ENCODE results near the gene MRPL23. TPM values are rescaled to one million over a fixed set of nuclear protein-coding genes. Genes with fewer than 3 reads are reported as not detected.

The MRPL23 gene
- polyA plus RNA-seq, 1 donor (not counting 4 experiments of a cell fraction or from before 2014, with no cell fraction given): 68.2 TPM

DNA sequence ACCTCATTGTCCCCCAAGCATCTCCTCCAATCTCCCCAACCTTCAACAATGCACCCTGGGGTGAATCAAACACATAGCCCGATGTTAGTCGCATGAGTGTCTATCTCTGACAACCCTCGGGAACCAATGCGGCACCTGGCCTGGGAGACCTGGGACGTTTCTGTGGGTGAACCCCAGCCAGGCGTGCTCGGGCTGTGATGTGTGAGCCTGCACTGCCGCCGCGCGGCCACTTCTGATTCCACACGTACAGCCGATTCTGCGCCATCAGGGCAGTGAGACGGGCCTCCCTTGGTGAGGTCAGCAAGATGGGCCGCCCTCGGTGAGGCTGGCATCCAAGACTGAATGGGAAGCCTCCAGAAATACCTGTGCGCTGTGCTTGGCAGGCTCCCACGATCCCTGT is 55.7 kb downstream of the MRPL23 start:
- Histone ChIP-seq H3K36me3 (ENCODE audit: control insufficient read depth in 2 of 2, extremely low read depth in 1 of 2, insufficient read depth in 2 of 2, low read length in 2 of 2) (no peaks in the 10 kb centered on the region), H3K79me2 (ENCODE audit: control insufficient read depth, insufficient read depth, low read length) (no peaks in the 10 kb centered on the region), H3K27ac (ENCODE audit: control insufficient read depth, insufficient read depth, low read length) (no peak overlapping the region), H3K4me2 (ENCODE audit: control insufficient read depth, extremely low read depth, insufficient read depth, low read depth, low read length) (no peak overlapping the region), H3K4me3 (ENCODE audit: control insufficient read depth in 2 of 3, extremely low read depth in 1 of 3, insufficient read depth in 2 of 3, low read depth in 1 of 3, low read length in 3 of 3) (no peak overlapping the region), H2AFZ (ENCODE audit: control insufficient read depth, low read length) (no peak overlapping the region), H3K9me3 (ENCODE audit: control insufficient read depth, low read depth, low read length) (no peaks in the 10 kb centered on the region), H4K20me1 (ENCODE audit: control insufficient read depth, extremely low read depth, insufficient read depth, low read length) (no peaks in the 10 kb centered on the region), H3K4me1 (ENCODE audit: control insufficient read depth, extremely low read depth, insufficient read depth, low read length) (no peaks in the 10 kb centered on the region), H3K9me1 (ENCODE audit: control insufficient read depth, extremely low read depth, insufficient read depth, low read length) (no peaks in the 10 kb centered on the region), H3K9ac (ENCODE audit: control insufficient read depth, extremely low read depth, insufficient read depth, low read length) (no peak overlapping the region), H3K27me3 (ENCODE audit: control insufficient read depth, extremely low read depth, insufficient read depth, low read length) (no peaks in the 10 kb centered on the region)
- dilution Hi-C loops (cut with MboI; ENCODE audit: extremely low pct_ligation_motif_present, low sequenced_read_pairs): no loop called here
- FAIRE-seq (no peak), DNase-seq (ENCODE audit: low read depth, low spot score) (no peak)
- no peak for TF ChIP-seq EZH2 (IDR thresholded peaks at IDR 0.05; ENCODE audit: low read length)
- TF ChIP-seq, protein P1, sequence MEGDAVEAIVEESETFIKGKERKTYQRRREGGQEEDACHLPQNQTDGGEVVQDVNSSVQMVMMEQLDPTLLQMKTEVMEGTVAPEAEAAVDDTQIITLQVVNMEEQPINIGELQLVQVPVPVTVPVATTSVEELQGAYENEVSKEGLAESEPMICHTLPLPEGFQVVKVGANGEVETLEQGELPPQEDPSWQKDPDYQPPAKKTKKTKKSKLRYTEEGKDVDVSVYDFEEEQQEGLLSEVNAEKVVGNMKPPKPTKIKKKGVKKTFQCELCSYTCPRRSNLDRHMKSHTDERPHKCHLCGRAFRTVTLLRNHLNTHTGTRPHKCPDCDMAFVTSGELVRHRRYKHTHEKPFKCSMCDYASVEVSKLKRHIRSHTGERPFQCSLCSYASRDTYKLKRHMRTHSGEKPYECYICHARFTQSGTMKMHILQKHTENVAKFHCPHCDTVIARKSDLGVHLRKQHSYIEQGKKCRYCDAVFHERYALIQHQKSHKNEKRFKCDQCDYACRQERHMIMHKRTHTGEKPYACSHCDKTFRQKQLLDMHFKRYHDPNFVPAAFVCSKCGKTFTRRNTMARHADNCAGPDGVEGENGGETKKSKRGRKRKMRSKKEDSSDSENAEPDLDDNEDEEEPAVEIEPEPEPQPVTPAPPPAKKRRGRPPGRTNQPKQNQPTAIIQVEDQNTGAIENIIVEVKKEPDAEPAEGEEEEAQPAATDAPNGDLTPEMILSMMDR (optimal IDR thresholded peaks at IDR 0.05 in 1 of 3, IDR thresholded peaks at IDR 0.05 in 1 of 3, conservative IDR thresholded peaks at IDR 0.05 in 1 of 3; ENCODE audit: extremely low read depth in 1 of 3, insufficient read depth in 2 of 3, low read length in 3 of 3): no peak

DNA sequence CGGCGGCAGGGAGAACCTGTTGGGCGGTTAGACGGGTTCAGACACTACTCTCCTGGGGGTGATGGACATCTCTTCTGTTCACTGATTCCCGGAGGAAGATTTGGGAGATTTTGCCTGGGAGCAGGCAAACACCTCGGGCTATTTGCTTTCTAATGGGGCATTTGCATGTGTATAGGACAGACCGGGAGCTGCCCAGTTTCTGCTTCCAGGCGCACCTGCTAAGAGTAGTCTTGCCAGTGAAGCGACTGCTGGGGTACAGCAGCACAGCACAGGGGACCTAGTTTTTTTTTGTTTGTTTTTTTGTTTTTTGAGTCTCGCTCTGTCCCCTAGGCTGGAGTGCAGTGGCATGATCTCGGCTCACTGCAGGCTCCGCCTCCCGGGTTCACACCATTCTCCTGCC is 57.3 kb downstream of the MRPL23 start:
- H3K4me3 ChIP-seq (ENCODE audit: control insufficient read depth in 2 of 3, extremely low read depth in 1 of 3, insufficient read depth in 2 of 3, low read depth in 1 of 3, low read length in 3 of 3): no peak overlapping the region
- no peaks in the 10 kb centered on the region for H3K27me3 ChIP-seq (ENCODE audit: control insufficient read depth, extremely low read depth, insufficient read depth, low read length)
- no peak overlapping the region for H3K27ac ChIP-seq (ENCODE audit: control insufficient read depth, insufficient read depth, low read length)
- H3K36me3 ChIP-seq (ENCODE audit: control insufficient read depth in 2 of 2, extremely low read depth in 1 of 2, insufficient read depth in 2 of 2, low read length in 2 of 2): no peaks in the 10 kb centered on the region
- no peak for TF ChIP-seq EZH2 (IDR thresholded peaks at IDR 0.05; ENCODE audit: low read length)
- TF ChIP-seq, protein P1 (optimal IDR thresholded peaks at IDR 0.05 in 1 of 3, IDR thresholded peaks at IDR 0.05 in 1 of 3, conservative IDR thresholded peaks at IDR 0.05 in 1 of 3; ENCODE audit: extremely low read depth in 1 of 3, insufficient read depth in 2 of 3, low read length in 3 of 3): no peak
- no peaks in the 10 kb centered on the region for H3K9me3 ChIP-seq (ENCODE audit: control insufficient read depth, low read depth, low read length)
- no peak overlapping the region for H3K9ac ChIP-seq (ENCODE audit: control insufficient read depth, extremely low read depth, insufficient read depth, low read length)
- H3K4me1 ChIP-seq (ENCODE audit: control insufficient read depth, extremely low read depth, insufficient read depth, low read length): no peaks in the 10 kb centered on the region
- H3K9me1 ChIP-seq (ENCODE audit: control insufficient read depth, extremely low read depth, insufficient read depth, low read length): no peaks in the 10 kb centered on the region
- FAIRE-seq (no peak), DNase-seq (ENCODE audit: low read depth, low spot score) (no peak)
- dilution Hi-C loops (cut with MboI; ENCODE audit: extremely low pct_ligation_motif_present, low sequenced_read_pairs): no loop called here
- H4K20me1 ChIP-seq (ENCODE audit: control insufficient read depth, extremely low read depth, insufficient read depth, low read length): no peaks in the 10 kb centered on the region
- H2AFZ ChIP-seq (ENCODE audit: control insufficient read depth, low read length): no peak overlapping the region
- no peaks in the 10 kb centered on the region for H3K79me2 ChIP-seq (ENCODE audit: control insufficient read depth, insufficient read depth, low read length)
- no peak overlapping the region for H3K4me2 ChIP-seq (ENCODE audit: control insufficient read depth, extremely low read depth, insufficient read depth, low read depth, low read length)

Small RNA genes within 50 kb of the gene (small RNA-seq; reads per million reads assigned to genes)
- 0 reads per million in 3 experiments for gene RF01972 (ENCODE audit: insufficient read length in 3 of 3, low read depth in 3 of 3, low replicate concordance in 1 of 3)
- 0 reads per million in 3 experiments for gene RF01973 (ENCODE audit: insufficient read length in 3 of 3, low read depth in 3 of 3, low replicate concordance in 1 of 3)

Other genes starting within 250 kb of the MRPL23 start
- gene IFITM10, start 196.7 kb upstream of the MRPL23 start, polyA plus RNA-seq: 0.03 to 0.18 TPM (median 0.14 TPM) in 3 replicates
- gene CTSD, start 183.4 kb upstream of the MRPL23 start, polyA plus RNA-seq: 152 to 353 TPM (median 215 TPM) in 3 replicates
- 19.3 to 26.4 TPM (median 22.3 TPM) in 3 replicates for gene SYT8, start 112.3 kb upstream of the MRPL23 start, polyA plus RNA-seq
- 7.5 to 10.7 TPM (median 9.4 TPM) in 3 replicates for gene TNNI2, start 108.4 kb upstream of the MRPL23 start, polyA plus RNA-seq
- 0.94 to 1.5 TPM (median 0.95 TPM) in 3 replicates for gene LSP1, start 94.2 kb upstream of the MRPL23 start, polyA plus RNA-seq
- gene PRR33, start 55.4 kb upstream of the MRPL23 start, polyA plus RNA-seq: not detected in 3 replicates
- 0.09 TPM in 1 of 3 replicates, not detected in the others for gene TNNT3, start 27.6 kb upstream of the MRPL23 start, polyA plus RNA-seq
- gene H19, start 50.5 kb downstream of the MRPL23 start, polyA plus RNA-seq: 1.9 to 26.9 TPM (median 15.6 TPM) in 3 replicates
- gene IGF2, start 192.1 kb downstream of the MRPL23 start, polyA plus RNA-seq: 0.01 TPM in 2 of 3 replicates, not detected in the other
- gene INS, start 213.9 kb downstream of the MRPL23 start, polyA plus RNA-seq: not detected in 3 replicates
- 0.50 to 0.86 TPM (median 0.67 TPM) in 3 replicates for gene TH, start 224.5 kb downstream of the MRPL23 start, polyA plus RNA-seq

Data from keratinocyte (primary cell).